Type B pancreatic cell (in vitro differentiated cells): ENCODE measurements around the gene ABCC11. TPM values are rescaled to one million over a fixed set of nuclear protein-coding genes. Genes with fewer than 3 reads are reported as not detected.
"Not testable (repeated sequence)": the region's sequence is repeated elsewhere in the genome, so short reads cannot be mapped to it uniquely, and the experiment has no call there.

Experiments
- DNase-seq: peaks from one replicate; pipeline ENCODE4 v3.0.0; 2021; ENCODE audit warnings: mixed read lengths; ENCODE audit not compliant: unreplicated experiment; ENCODE audit errors: extremely low spot score
- H3K27ac Mint-ChIP-seq: 2 replicates; pipeline ENCODE4 v1.8.0; 2021; ENCODE audit warnings: mild to moderate bottlenecking, mixed read lengths
- H3K27me3 Mint-ChIP-seq: 2 replicates; pipeline ENCODE4 v1.8.0; 2021; ENCODE audit warnings: mixed read lengths
- H3K36me3 Mint-ChIP-seq: 2 replicates; pipeline ENCODE4 v1.8.0; 2021; ENCODE audit warnings: mixed read lengths
- H3K4me1 Mint-ChIP-seq: one replicate; pipeline ENCODE4 v1.8.0; 2021; ENCODE audit warnings: mixed read lengths; ENCODE audit not compliant: unreplicated experiment
- H3K4me3 Mint-ChIP-seq: 2 replicates; pipeline ENCODE4 v1.8.0; 2021; ENCODE audit warnings: mild to moderate bottlenecking, mixed read lengths
- H3K9me3 Mint-ChIP-seq: 2 replicates; pipeline ENCODE4 v1.8.0; 2021; ENCODE audit warnings: mixed read lengths
- total RNA-seq: library from RNA; stranded (reverse); gene quantifications from 2 replicates; pipeline ENCODE4 v1.2.1, GENCODE V29; 2021; ENCODE audit warnings: low replicate concordance
- TF ChIP-seq, protein P1 (sequence below): fragments of 200-600 bp; sonication (generic); conservative IDR thresholded peaks from 2 replicates; pipeline ENCODE4 v1.5.0; 2021; ENCODE audit warnings: antibody characterized with exemption, mild to moderate bottlenecking

Gene ABCC11
- total RNA-seq, 1 donor from 2014 or later = 0.07 TPM

DNA sequence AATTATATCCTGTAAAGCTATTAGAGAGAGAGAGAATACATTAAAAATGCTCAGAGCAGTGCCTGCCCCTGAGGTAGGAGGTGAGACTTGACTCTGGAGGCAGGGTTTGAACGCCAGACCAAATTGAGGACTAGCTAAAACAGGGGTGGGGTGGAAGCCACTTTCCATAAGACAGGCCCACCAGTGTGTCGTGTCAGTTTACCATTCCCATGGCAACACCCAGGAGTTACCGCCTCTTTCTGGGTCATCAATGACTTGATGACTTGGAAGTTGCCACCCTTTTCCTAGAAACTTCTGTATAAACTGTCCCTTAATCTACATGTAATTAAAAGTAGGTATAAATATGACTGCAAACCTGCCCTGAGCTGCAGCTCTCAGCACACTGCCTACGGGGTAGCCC is 59.6 kb downstream of the ABCC11 start:
- Mint-ChIP-seq H3K4me3 (no peak overlapping the region), H3K27ac (no peak overlapping the region), H3K27me3 (peaks cover 5% of the 10 kb centered on the region), H3K9me3 (no peaks in the 10 kb centered on the region), H3K4me1 (no peaks in the 10 kb centered on the region), H3K36me3 (no peaks in the 10 kb centered on the region)
- TF ChIP-seq, protein P1, sequence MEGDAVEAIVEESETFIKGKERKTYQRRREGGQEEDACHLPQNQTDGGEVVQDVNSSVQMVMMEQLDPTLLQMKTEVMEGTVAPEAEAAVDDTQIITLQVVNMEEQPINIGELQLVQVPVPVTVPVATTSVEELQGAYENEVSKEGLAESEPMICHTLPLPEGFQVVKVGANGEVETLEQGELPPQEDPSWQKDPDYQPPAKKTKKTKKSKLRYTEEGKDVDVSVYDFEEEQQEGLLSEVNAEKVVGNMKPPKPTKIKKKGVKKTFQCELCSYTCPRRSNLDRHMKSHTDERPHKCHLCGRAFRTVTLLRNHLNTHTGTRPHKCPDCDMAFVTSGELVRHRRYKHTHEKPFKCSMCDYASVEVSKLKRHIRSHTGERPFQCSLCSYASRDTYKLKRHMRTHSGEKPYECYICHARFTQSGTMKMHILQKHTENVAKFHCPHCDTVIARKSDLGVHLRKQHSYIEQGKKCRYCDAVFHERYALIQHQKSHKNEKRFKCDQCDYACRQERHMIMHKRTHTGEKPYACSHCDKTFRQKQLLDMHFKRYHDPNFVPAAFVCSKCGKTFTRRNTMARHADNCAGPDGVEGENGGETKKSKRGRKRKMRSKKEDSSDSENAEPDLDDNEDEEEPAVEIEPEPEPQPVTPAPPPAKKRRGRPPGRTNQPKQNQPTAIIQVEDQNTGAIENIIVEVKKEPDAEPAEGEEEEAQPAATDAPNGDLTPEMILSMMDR = no peak
- no peak for DNase-seq

DNA sequence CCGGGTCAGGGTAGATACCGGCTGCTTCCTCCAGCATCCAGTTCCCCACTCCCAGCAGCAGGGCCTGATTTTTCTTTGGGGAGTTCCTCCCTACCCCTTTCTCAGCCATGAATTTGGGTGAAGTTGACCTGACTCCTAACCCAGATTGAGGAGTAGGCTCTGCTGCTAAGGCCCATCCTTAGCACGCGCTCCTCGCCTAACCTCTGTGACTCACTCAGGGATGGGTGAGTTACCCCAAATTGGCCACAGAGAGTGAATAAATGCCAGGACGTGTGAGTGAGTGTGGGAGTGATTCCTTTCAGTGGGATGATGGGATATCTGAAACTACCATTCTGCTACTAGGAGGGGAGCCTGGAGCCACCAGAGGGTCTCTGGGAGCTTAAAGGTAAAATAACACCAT is 62.7 kb downstream of the ABCC11 start:
- Mint-ChIP-seq H3K9me3 (no peaks in the 10 kb centered on the region), H3K4me1 (no peaks in the 10 kb centered on the region), H3K36me3 (no peaks in the 10 kb centered on the region), H3K27ac (no peak overlapping the region), H3K27me3 (peaks cover 5% of the 10 kb centered on the region), H3K4me3 (no peak overlapping the region)
- DNase-seq = no peak
- TF ChIP-seq, protein P1 = no peak

DNA sequence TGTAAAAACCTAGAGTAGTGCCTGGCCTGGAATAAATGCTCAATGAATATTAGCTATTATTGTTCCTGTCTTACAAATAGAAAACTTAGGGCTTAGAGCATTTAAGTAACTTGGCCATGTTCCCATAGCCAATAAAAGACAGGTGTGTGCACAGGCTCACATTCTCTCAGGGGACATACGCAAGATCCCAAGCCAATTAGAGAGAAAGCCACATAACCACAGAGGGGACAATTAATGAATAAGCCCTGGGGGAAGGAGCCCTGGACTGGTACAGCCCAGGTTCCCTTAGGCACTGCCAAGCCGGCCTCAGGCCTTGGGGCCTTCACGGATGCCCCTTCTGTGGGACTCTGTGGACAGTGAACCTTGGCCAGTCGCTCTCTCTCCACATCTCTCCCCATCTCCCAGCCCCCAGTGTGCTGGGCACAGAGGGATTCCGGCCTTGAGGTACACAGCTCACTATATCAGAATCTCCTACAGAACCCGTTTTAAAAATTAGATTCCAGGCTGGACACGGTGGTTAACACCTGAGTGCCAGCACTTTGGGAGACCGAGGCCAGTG is 64.3 kb downstream of the ABCC11 start:
- Mint-ChIP-seq H3K27ac (no peak overlapping the region), H3K4me1 (no peaks in the 10 kb centered on the region), H3K9me3 (no peaks in the 10 kb centered on the region), H3K4me3 (no peak overlapping the region), H3K27me3 (peaks cover 5% of the 10 kb centered on the region), H3K36me3 (no peaks in the 10 kb centered on the region)
- TF ChIP-seq, protein P1 = no peak
- no peak for DNase-seq

DNA sequence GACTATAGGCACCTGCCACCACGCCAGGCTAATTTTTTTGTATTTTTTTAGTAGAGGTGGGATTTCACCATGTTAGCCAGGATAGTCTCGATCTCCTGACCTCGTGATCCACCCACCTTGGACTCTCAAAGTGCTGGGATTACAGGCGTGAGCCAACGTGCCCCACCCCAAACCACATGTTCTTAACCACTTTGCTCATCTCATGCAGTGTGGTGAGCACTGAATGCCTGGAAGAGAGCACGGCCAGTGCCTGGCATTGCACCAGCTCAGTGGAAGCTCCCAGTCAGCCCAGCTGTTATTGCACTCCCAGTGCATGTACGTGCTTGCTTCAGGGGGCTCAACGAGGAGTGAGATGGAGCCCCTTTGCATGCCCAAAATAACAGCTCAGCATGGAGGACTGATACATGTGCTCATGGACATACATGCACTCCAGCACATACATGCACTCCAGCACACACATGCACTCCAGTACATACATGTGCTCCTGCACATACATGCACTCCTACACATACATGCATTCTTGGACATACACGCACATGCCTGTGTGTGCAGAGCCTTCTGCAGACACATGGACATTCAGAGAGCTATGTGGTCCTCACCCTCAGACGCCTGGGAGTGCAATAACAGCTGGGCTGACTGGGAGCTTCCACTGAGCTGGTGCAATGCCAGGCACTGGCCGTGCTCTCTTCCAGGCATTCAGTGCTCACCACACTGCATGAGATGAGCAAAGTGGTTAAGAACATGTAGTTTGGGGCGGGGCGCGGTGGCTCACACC is 65.4 kb downstream of the ABCC11 start:
- not testable (repeated sequence) for H3K27me3 Mint-ChIP-seq, H3K27ac Mint-ChIP-seq, DNase-seq, H3K9me3 Mint-ChIP-seq, H3K4me3 Mint-ChIP-seq, H3K36me3 Mint-ChIP-seq, H3K4me1 Mint-ChIP-seq

DNA sequence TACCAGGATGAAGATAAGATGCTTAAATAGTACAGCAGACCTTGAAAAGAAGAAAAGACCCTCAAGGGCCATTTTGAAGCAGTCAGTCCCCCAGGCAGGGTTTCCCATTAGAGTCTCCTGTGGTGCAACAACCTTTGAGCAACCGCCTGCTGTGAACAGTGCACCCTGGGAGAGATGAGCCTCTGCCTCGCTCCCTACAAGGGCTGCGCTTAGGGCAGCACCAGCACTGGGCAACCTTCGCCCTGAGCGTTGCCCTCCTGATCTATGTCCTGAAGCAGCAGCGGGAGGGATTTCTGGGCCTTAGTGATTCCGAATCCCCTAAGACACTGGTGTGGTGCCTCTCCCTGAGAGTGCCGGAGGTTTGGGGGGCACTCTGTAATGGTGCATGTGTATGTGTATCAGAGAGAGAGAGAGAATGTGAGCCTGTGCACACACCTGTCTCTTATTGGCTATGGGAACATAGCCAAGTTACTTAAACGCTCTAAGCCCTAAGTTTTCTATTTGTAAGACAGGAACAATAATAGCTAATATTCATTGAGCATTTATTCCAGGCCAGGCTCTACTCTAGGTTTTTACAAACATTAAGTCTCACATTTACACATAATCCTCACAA is 66.4 kb downstream of the ABCC11 start:
- H3K4me3 Mint-ChIP-seq = no peak overlapping the region
- H3K36me3 Mint-ChIP-seq = no peaks in the 10 kb centered on the region
- TF ChIP-seq, protein P1 = no peak
- H3K27me3 Mint-ChIP-seq = peaks cover 7% of the 10 kb centered on the region
- DNase-seq = no peak
- no peaks in the 10 kb centered on the region for H3K9me3 Mint-ChIP-seq
- no peak overlapping the region for H3K27ac Mint-ChIP-seq
- H3K4me1 Mint-ChIP-seq = no peaks in the 10 kb centered on the region
